Effector CD8-positive, alpha-beta T cell (primary cell): ENCODE measurements around the gene ARFGEF3.
"Not testable (repeated sequence)": the region's sequence is repeated elsewhere in the genome, so short reads cannot be mapped to it uniquely, and the experiment has no call there.

Source experiments
- DNase-seq: peaks from one replicate; lab custom pipeline; 2025; lab: John Stamatoyannopoulos, UW
- total RNA-seq, 4 experiments: gene quantifications; one replicate each; lab custom pipeline; 2026; lab: John Stamatoyannopoulos, UW

The ARFGEF3 gene
- total RNA-seq = 0 to 1.3 (median 0.69) reads per million in 4 experiments

DNA sequence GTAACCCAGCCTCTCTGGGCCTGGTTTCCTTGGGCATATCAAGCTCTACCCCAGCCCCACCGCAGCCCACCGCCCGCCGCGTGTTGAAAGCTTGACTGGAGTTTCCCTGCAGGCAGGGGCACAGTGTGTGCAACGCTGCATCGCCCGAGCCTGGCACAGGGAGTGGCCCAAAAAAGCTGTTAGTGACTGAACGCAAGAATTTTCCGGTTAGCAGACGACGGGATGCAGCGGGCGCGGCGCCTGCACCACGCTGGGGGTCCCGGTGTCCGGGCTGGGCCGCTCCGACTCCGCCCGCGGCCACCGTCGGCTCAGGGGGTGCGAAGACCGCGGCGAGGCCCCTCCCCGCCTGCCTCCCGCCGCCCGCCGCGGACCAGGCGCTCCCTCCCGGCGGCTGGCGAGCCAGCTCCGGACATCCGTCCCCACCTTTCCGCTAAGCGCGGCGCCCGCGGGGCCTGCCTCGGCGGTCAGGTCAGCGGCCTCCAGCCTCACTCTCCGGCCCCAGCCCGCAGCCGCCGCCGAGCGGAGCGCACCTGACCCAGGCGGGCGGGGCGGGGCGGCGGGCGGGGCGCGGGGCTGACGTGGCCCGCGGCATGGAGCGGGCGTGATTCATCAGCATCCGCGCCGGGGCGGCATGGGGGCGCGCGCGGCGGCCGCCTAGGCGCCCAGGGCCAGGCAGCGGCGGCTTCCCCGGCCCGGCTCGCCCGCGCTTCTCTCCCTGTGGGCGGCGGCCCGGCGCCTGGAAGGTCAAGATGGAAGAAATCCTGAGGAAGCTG lies at the start of gene ARFGEF3:
TSS of gene ARFGEF3 (plus strand) at position 602 of the 773 bp plus-strand sequence. CDS start at position 750, 148 bp downstream.
- no peak for DNase-seq

- no peak for DNase-seq
These were observed 48.0 kb upstream of the ARFGEF3 start for GRCh38 chr6:138113588-138114210.

DNA sequence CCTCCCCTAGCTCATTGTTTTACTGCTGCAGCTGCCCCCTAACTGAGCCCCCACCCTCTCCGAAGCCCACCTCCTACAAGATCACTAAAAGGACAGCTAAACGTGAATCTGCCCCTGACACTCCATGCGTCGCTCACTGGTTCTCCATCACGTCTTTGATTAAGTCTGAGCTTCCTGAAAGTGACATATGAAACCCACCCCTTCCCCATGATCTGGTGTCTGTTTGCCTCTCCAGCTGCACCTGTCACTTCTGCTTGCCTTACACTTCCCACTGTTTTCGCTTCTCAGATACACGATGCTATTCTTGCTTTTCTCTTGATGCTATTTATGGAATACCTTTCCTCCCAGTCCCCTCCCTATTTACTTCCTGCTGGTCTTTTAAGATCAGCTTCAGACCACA lies 46.5 kb upstream of the ARFGEF3 start:
- no peak for DNase-seq

DNA sequence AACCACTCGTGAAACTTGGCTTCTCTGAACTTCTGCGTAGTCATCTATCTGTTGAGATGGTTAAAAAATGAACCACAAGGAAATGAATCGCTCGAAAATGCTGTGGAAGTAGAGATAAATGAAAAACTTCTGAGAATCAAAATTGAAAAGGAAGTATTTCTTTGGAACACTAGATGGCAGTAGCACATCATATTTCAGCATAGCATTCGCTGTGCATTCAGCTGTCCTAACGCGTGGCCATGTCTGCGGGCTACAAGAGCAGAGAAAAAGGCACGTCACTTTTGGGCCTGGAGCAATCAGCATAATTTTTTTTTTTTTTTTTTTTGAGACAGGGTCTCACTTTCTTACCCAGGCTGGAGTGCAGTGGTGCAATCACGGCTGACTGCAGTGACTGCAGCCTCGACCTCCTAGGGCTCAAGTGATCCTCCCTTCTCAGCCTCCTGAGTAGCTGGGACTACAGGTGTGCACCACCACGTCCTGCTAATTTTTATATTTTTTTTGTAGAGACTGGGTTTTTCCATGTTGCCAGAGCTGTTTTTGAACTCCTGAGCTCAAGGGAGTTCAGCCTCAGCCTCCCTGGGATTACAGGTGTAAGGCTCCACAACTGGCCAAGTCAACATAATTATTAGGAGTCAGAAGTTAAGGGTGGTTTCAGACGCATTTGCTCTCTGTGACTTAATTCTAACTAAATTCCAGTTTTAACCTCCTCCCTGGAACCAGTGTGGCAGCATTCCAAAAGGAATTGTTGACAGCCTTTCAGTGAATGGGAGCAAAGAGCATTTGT lies 45.7 kb upstream of the ARFGEF3 start:
- peak; percentile 14 for DNase-seq

DNA sequence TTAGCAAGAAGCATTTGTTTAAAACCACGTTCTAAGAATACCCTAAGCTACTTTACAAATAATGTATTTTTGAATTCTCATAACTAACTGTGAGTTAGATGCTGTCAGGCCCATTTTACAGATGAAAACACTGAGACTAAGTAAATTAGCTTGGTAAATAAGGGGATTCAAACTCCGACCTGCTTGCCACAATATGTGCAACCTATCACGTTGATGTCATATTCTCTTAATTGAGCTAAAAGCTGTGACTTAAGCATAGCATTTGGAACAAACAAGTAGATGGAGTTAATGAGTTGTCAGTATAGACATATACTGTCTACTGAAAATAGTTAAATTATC lies 45.1 kb upstream of the ARFGEF3 start:
- DNase-seq = no peak

DNA sequence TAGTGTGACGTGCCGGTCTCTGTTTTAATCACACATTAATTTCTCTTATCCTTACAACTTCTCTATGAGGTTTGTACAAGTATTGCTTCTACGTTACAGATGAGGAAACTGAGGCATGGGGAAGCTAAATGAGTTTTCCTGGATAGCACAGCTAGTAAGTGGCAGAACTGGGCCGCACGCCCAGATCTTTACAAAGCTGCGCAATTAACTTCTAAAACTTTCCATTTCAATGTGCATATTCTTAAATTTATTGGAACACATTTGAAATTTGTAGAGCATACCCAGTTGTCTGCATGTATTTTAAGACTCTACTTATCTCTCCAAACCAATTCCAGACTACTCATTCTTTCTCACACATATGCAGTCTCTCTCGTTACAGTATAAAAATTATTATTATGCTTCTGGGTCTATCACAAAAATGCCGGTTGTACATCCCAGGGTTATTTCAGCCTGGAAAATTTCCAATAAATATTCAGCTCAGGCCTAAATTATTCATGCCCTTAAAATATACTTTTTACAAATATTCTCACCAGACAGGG lies 44.3 kb upstream of the ARFGEF3 start:
- no peak for DNase-seq

GRCh38 chr6:138119229-138119628 lies 42.5 kb upstream of the ARFGEF3 start:
- not testable (repeated sequence) for DNase-seq

- no peak for DNase-seq
These were observed 41.8 kb upstream of the ARFGEF3 start for GRCh38 chr6:138119976-138120375.

GRCh38 chr6:138124096-138124495 lies 37.6 kb upstream of the ARFGEF3 start:
- DNase-seq = no peak

GRCh38 chr6:138128096-138128495 lies 33.6 kb upstream of the ARFGEF3 start:
- DNase-seq = no peak

- DNase-seq = no peak
These were observed 32.5 kb upstream of the ARFGEF3 start for GRCh38 chr6:138129190-138129589.

DNA sequence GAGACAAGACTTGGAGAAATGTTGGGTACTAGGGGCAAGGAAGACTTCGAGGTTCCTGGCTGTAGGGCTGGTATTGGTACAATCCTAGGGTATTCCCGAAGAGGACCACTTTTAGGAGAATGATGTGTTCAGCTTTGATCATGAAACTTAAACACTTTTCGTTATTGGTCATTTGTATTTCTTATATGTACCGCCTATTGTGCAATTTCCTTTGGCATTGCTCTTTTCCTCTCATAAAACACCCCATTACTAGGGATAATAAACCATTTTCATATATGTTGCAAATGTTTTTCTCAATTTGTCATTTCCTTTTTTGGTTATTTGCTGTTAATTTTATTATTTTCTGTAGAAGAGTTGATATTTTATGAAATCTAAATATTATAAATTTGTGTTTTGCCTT lies 18.9 kb upstream of the ARFGEF3 start:
- DNase-seq = no peak

DNA sequence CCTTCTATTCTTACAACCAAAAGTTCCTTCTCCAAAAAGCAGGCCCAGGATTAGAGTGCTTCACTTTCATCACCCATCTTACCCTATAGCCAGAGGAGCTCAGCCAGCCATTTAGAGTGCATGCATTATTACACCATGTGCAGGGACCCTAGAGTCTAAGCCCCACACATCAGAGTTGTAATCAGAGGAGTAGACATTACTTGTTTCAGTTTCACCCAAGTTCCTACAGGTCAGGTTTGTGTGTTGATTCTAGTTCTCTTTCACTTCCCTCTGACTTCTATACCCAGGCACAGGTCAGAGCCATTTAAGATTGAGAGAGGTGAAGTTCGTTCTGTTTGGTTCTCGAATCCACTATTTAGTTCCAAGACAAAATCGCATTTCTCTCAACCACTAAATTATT lies 16.3 kb upstream of the ARFGEF3 start:
- no peak for DNase-seq

DNA sequence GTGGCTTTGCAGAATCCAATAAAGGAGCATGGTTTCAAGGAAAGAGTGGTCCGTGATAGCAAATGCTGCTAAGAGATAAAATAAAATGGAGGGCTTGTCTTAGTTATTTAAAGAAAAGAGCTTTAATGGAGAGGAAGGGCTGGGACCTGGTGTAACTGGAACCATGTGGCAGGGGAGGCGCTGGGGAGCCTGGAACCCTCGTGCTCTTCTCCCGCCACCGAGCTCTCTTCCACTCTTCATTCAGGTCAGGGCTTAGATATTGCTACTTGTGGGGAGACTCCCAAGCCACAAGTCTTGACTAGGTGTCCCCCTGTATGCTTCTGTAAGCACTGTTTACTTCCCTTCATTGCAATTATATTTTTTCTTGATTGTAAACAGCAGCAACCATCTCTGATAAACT lies 15.2 kb upstream of the ARFGEF3 start:
- no peak for DNase-seq

GRCh38 chr6:138155443-138155842 lies 6.3 kb upstream of the ARFGEF3 start:
- no peak for DNase-seq

DNA sequence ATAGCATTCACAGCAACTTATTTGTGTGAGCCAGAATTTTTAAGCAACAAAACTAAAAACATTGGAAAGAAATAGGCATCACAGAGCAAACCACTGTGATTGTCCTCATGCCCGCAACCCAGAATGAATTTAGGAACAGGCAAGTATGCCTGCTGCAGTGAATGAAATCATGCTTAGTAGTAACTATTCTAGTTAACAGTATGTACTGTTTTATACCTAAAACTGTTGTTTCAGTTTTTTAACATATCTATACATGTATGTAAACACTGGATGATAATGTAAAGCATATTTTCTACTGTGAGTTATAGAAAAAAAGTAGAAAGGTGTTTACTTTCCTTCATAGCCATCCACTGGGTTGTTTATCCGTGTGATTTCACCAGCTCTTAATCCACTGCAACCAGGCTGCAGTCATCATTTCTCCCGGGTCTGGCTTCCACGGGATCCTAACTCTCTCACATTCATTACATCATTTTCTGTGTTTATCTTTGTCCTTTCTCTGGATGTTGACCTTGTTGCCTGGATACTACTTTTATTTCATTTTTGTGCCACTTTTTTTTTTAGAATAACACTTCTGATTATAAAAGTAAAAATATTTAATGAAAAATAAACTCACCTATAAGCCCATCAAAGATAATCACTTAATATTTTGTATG lies 3.6 kb upstream of the ARFGEF3 start:
- DNase-seq = no peak

DNA sequence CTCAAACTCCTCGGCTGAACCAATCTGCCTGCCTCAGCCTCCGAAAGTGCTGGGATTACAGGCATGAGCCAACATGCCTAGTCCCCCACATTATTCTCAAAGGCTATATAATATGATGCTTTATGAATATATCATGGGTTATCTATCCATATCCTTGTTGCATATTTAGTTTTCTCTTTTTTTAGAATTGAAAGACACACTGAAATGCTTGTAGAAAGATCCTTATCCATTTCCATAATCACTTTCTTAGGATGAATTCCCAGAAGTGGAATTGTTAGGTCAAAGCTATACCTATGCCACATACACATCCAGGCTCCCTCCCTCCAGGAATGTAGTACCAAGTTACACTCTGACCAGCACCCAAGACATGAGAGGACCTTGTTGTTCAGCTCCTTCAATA lies 2.5 kb upstream of the ARFGEF3 start:
- DNase-seq = no peak

GRCh38 chr6:138160329-138161087 lies 1.2 kb upstream of the ARFGEF3 start:
- DNase-seq = no peak

- no peak for DNase-seq
These were observed 726 bp upstream of the ARFGEF3 start for GRCh38 chr6:138161088-138161337.

DNA sequence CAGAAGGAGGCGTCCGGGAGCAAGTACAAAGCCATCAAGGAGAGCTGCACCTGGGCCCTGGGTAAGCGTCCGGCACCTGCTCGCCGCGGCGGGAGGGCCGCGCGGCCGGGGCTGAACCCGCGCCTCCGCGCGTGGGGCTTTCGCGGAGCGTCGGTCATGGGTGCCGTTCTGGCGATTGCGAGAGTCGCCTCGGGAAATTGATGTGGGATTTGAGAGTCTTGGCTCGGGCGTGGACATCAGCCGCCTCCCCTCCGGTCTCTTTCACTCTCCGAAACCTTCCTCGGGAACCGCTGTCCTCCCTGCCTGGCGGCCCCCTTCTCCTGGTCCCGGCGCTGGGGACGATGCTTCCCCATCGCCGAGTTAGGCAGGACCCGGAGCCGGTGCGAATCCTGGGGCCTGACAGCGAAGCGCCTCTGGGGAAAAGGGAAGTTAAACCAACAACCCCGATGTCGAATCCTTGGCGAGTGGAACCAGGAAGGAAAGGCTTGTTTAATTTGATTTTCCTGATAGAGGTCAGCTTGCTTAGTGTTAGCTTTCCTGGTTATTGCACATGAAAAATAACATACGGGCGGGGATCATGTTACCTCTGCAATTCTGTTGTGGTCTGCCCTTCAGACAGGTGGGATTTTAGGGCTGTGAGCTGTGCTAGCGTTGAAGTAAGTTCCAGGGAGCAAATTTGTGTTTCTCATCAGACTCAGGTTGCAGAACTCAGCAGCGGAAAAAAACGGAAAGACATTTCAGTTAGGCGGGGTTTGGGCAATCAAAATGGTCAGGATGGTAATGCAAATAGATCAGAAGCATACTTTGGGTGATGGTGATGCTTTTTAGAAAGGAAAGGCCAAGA lies 594 bp downstream of the ARFGEF3 start:
- DNase-seq = no peak
